HG03460 (cell line): ENCODE data around the gene THEMIS2.

Source experiments
- ATAC-seq: cut with Tn5 transposase; IDR thresholded peaks from one replicate; pipeline ENCODE4 v1.9.1; 2021; ENCODE audit not compliant: unreplicated experiment

THEMIS2 gene

GRCh38 chr1:27885114-27885528 lies 12.8 kb downstream of the THEMIS2 start:
- no peak for ATAC-seq

- ATAC-seq = no peak
Measured at GRCh38 chr1:27885621-27886352, 13.4 kb downstream of the THEMIS2 start.

- ATAC-seq = no peak
Measured at GRCh38 chr1:27886353-27886679, 14.0 kb downstream of the THEMIS2 start.

- ATAC-seq = no peak
Measured at GRCh38 chr1:27886744-27887143, 14.4 kb downstream of the THEMIS2 start.

GRCh38 chr1:27887215-27888021 lies 15.1 kb downstream of the THEMIS2 start:
- ATAC-seq = no peak

- ATAC-seq = no peak
Measured at GRCh38 chr1:27889506-27889905, 17.2 kb downstream of the THEMIS2 start.

GRCh38 chr1:27891196-27891889 lies 19.0 kb downstream of the THEMIS2 start:
- no peak for ATAC-seq

GRCh38 chr1:27894521-27894920 lies 22.2 kb downstream of the THEMIS2 start:
- ATAC-seq = no peak

GRCh38 chr1:27906759-27907158 lies 34.4 kb downstream of the THEMIS2 start:
- no peak for ATAC-seq

GRCh38 chr1:27912429-27912828 lies 40.1 kb downstream of the THEMIS2 start:
- ATAC-seq = no peak

GRCh38 chr1:27915082-27915575 lies 42.8 kb downstream of the THEMIS2 start:
- no peak for ATAC-seq

- ATAC-seq = no peak
Measured at GRCh38 chr1:27922272-27922671, 49.9 kb downstream of the THEMIS2 start.

- ATAC-seq = no peak
Measured at GRCh38 chr1:27928216-27928954, 56.0 kb downstream of the THEMIS2 start.

GRCh38 chr1:27931184-27931583 lies 58.8 kb downstream of the THEMIS2 start:
- ATAC-seq = no peak

GRCh38 chr1:27931759-27932158 lies 59.4 kb downstream of the THEMIS2 start:
- ATAC-seq = no peak

GRCh38 chr1:27934818-27935549 lies 62.6 kb downstream of the THEMIS2 start, which contains the start of gene SMPDL3B:
TSS of gene SMPDL3B (plus strand) at chr1:27935000. CDS start at chr1:27935184, 184 bp downstream.
- ATAC-seq = no peak

GRCh38 chr1:27935721-27936120 lies 63.4 kb downstream of the THEMIS2 start:
- no peak for ATAC-seq
